Activated T-cell treated with anti-CD3 and anti-CD28 coated beads for 48 hours (primary cell): ENCODE data around the gene TMEM203.
"Not testable (repeated sequence)": the region's sequence is repeated elsewhere in the genome, so short reads cannot be mapped to it uniquely, and the experiment has no call there.

ENCODE experiments used
- DNase-seq: peaks from one replicate; pipeline ENCODE4 v3.0.0-alpha.2; 2020; ENCODE audit warnings: low read depth

The TMEM203 gene

GRCh38 chr9:137242269-137243203, 37.1 kb upstream of the TMEM203 start:
- no peak for DNase-seq

GRCh38 chr9:137241490-137242268, 36.2 kb upstream of the TMEM203 start:
- peak; percentile 65 for DNase-seq

GRCh38 chr9:137240841-137241489, 35.5 kb upstream of the TMEM203 start, which contains the start of gene TUBB4B:
TUBB4B (plus strand) TSS chr9:137241287; CDS start chr9:137241361, 74 bp downstream.
- peak; percentile 97 for DNase-seq

GRCh38 chr9:137240318-137240840, 34.9 kb upstream of the TMEM203 start:
- DNase-seq = peak; percentile 69

- DNase-seq = not testable (repeated sequence)
Observed at GRCh38 chr9:137239541-137240200, 34.2 kb upstream of the TMEM203 start.

GRCh38 chr9:137237759-137238726, 32.6 kb upstream of the TMEM203 start:
- no peak for DNase-seq

- no peak for DNase-seq
Observed at GRCh38 chr9:137236936-137237421, 31.5 kb upstream of the TMEM203 start.

GRCh38 chr9:137236238-137236935, 30.9 kb upstream of the TMEM203 start:
- DNase-seq = peak; percentile 90

GRCh38 chr9:137235424-137236237, 30.2 kb upstream of the TMEM203 start:
- no peak for DNase-seq

GRCh38 chr9:137234758-137235423, 29.4 kb upstream of the TMEM203 start:
- no peak for DNase-seq

GRCh38 chr9:137234055-137234697, 28.7 kb upstream of the TMEM203 start:
- DNase-seq = no peak

GRCh38 chr9:137233143-137233980, 27.9 kb upstream of the TMEM203 start:
- DNase-seq = no peak

GRCh38 chr9:137232510-137232909, 27.1 kb upstream of the TMEM203 start:
- DNase-seq = no peak

GRCh38 chr9:137232101-137232500, 26.7 kb upstream of the TMEM203 start:
- DNase-seq = no peak

GRCh38 chr9:137231372-137232039, 26.1 kb upstream of the TMEM203 start:
- DNase-seq = no peak
